AG08395 (cell line): ENCODE data around the gene SEC23A.
"Not testable (repeated sequence)": the region's sequence is repeated elsewhere in the genome, so short reads cannot be mapped to it uniquely, and the experiment has no call there.

Experiments used
- DNase-seq: peaks from one replicate; pipeline ENCODE4 v3.0.0; 2012; ENCODE audit warnings: mixed read lengths, low spot score

SEC23A gene

GRCh38 chr14:39091716-39092115 lies 11.3 kb downstream of the SEC23A start:
- no peak for DNase-seq

GRCh38 chr14:39090548-39091111 lies 12.4 kb downstream of the SEC23A start:
- DNase-seq, result no peak

- DNase-seq, result no peak
These were observed 15.5 kb downstream of the SEC23A start for GRCh38 chr14:39087493-39087892.

GRCh38 chr14:39085933-39086332 lies 17.1 kb downstream of the SEC23A start:
- peak; percentile 3 for DNase-seq

GRCh38 chr14:39083127-39083526 lies 19.9 kb downstream of the SEC23A start:
- DNase-seq, result no peak

- no peak for DNase-seq
These were observed 22.1 kb downstream of the SEC23A start for GRCh38 chr14:39080886-39081285.

GRCh38 chr14:39071096-39071495 lies 31.9 kb downstream of the SEC23A start:
- no peak for DNase-seq

GRCh38 chr14:39069923-39070322 lies 33.1 kb downstream of the SEC23A start:
- DNase-seq, result no peak

- not testable (repeated sequence) for DNase-seq
These were observed 33.7 kb downstream of the SEC23A start for GRCh38 chr14:39069169-39069805.

- DNase-seq, result no peak
These were observed 42.1 kb downstream of the SEC23A start for GRCh38 chr14:39060818-39061437.

- DNase-seq, result no peak
These were observed 47.1 kb downstream of the SEC23A start for GRCh38 chr14:39055786-39056474.

GRCh38 chr14:39052869-39053454 lies 50.1 kb downstream of the SEC23A start:
- not testable (repeated sequence) for DNase-seq

- DNase-seq, result peak; percentile 76
These were observed 52.6 kb downstream of the SEC23A start for GRCh38 chr14:39050389-39050788.

- not testable (repeated sequence) for DNase-seq
These were observed 57.1 kb downstream of the SEC23A start for GRCh38 chr14:39045889-39046288.

- DNase-seq, result no peak
These were observed 59.6 kb downstream of the SEC23A start for GRCh38 chr14:39043352-39043943.

GRCh38 chr14:39040529-39040928 lies 62.5 kb downstream of the SEC23A start:
- no peak for DNase-seq

GRCh38 chr14:39038542-39038941 lies 64.5 kb downstream of the SEC23A start:
- DNase-seq, result no peak

GRCh38 chr14:39036760-39037159 lies 66.3 kb downstream of the SEC23A start:
- DNase-seq, result no peak

- no peak for DNase-seq
These were observed 67.7 kb downstream of the SEC23A start for GRCh38 chr14:39035336-39035735.

GRCh38 chr14:39034481-39035296 lies 68.3 kb downstream of the SEC23A start:
- no peak for DNase-seq

GRCh38 chr14:39033371-39033770 lies 69.7 kb downstream of the SEC23A start:
- DNase-seq, result no peak
